Mesodermal cell (in vitro differentiated cells): ENCODE data around the gene ZEB2.

Experiments used
- H3K27ac ChIP-seq: 2 replicates; pipeline ENCODE4 v1.7.0; 2013; ENCODE audit warnings: mild to moderate bottlenecking, low read depth, low read length, moderate library complexity; ENCODE audit not compliant: severe bottlenecking
- H3K36me3 ChIP-seq: 2 replicates; pipeline ENCODE4 v1.7.1; 2013; ENCODE audit warnings: mild to moderate bottlenecking, low read length, moderate library complexity; ENCODE audit not compliant: control insufficient read depth, insufficient read depth
- H3K4me1 ChIP-seq: one replicate; pipeline ENCODE4 v1.7.1; 2013; ENCODE audit warnings: mild to moderate bottlenecking, low read length; ENCODE audit not compliant: insufficient read depth, control insufficient read depth, poor library complexity, severe bottlenecking
- H3K4me3 ChIP-seq: 2 replicates; pipeline ENCODE4 v1.7.0; 2013; ENCODE audit warnings: low read length, control low read depth, mild to moderate bottlenecking; ENCODE audit not compliant: insufficient read depth, poor library complexity, severe bottlenecking; ENCODE audit errors: extremely low read depth
- H3K9me3 ChIP-seq: 2 replicates; pipeline ENCODE4 v1.7.1; 2013; ENCODE audit warnings: mild to moderate bottlenecking, low read length, moderate library complexity; ENCODE audit not compliant: control insufficient read depth
- WGBS, 2 experiments: methylation state at CpG; one replicate each; pipeline ENCODE4 v1.1.5; 2013; ENCODE audit warnings: missing lambda C conversion rate in 2 of 2; ENCODE audit not compliant: insufficient coverage in 2 of 2; 5-methylcytosine and 5-hydroxymethylcytosine counted together

Gene ZEB2

GRCh38 chr2:144404586-144405314, 115.2 kb downstream of the ZEB2 start:
- Histone ChIP-seq H3K36me3 (peaks cover 86% of the 10 kb centered on the region), H3K9me3 (no peaks in the 10 kb centered on the region), H3K27ac (no peak overlapping the region), H3K4me3 (no peak overlapping the region), H3K4me1 (peaks cover 17% of the 10 kb centered on the region)
- 97 to 100% methylated on average over 6 to 7 of the region's 9 CpGs for WGBS, 2 experiments

DNA sequence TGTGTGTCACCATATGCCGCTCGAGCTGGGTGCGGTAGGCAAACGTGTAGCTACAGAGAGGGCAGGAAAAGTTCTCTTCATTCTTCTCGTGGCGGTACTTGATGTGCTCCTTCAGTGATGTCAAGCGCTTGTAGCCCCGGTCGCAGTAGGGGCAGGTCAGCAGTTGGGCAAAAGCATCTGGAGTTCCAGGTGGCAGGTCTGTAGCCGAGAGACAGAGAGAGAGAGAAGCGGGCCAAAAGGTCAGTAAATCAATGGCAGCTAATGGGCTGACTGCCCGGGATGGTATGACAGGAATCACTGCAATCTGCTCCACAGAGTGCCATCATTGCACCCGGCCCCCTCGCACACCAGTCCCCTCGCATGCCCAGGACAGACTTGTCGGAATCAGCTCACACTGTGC, 116.0 kb downstream of the ZEB2 start:
- H3K36me3 ChIP-seq = peaks cover 86% of the 10 kb centered on the region
- no peak overlapping the region for H3K4me3 ChIP-seq
- H3K4me1 ChIP-seq = peaks cover 17% of the 10 kb centered on the region
- no peak overlapping the region for H3K27ac ChIP-seq
- WGBS, 2 experiments = 97 to 98% methylated on average over 12 of the region's 16 CpGs
- H3K9me3 ChIP-seq = no peaks in the 10 kb centered on the region

GRCh38 chr2:144402251-144402650, 117.7 kb downstream of the ZEB2 start:
- Histone ChIP-seq H3K36me3 (peaks cover 86% of the 10 kb centered on the region), H3K27ac (peak overlapping the region; percentile 54), H3K4me1 (peaks cover 17% of the 10 kb centered on the region), H3K9me3 (no peaks in the 10 kb centered on the region), H3K4me3 (no peak overlapping the region)
- 20 to 87% methylated on average over 1 to 3 of the region's 6 CpGs for WGBS, 2 experiments

DNA sequence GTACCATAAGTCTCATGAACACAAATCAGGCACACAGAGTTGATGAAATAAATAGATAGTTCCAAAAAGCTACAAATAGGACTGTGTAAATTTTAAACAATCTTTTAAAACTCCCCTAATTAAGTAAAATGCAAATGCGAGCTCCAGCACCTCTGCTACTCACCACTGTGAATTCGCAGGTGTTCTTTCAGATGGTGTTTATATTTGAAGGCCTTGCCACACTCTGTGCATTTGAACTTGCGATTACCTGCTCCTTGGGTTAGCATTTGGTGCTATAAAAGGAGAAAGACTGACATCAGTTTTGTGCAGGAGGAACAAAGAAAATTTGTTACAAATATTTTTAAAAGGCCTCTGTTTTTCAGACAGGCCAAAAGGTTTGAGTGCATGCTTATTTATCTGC, 118.9 kb downstream of the ZEB2 start:
- Histone ChIP-seq H3K4me3 (no peak overlapping the region), H3K9me3 (no peaks in the 10 kb centered on the region), H3K27ac (no peak overlapping the region), H3K4me1 (peaks cover 10% of the 10 kb centered on the region), H3K36me3 (peaks cover 83% of the 10 kb centered on the region)
- 100% methylated on average over 1 of the region's 3 CpGs; no CpG with 5 or more reads in 1 of the 2 experiments for WGBS, 2 experiments

GRCh38 chr2:144396318-144396717, 123.6 kb downstream of the ZEB2 start:
- WGBS, 2 experiments = 93 to 97% methylated on average over 2 to 5 of the region's 6 CpGs
- no peak overlapping the region for H3K4me3 ChIP-seq
- no peaks in the 10 kb centered on the region for H3K4me1 ChIP-seq
- H3K36me3 ChIP-seq = peaks cover 93% of the 10 kb centered on the region
- no peak overlapping the region for H3K27ac ChIP-seq
- no peaks in the 10 kb centered on the region for H3K9me3 ChIP-seq

DNA sequence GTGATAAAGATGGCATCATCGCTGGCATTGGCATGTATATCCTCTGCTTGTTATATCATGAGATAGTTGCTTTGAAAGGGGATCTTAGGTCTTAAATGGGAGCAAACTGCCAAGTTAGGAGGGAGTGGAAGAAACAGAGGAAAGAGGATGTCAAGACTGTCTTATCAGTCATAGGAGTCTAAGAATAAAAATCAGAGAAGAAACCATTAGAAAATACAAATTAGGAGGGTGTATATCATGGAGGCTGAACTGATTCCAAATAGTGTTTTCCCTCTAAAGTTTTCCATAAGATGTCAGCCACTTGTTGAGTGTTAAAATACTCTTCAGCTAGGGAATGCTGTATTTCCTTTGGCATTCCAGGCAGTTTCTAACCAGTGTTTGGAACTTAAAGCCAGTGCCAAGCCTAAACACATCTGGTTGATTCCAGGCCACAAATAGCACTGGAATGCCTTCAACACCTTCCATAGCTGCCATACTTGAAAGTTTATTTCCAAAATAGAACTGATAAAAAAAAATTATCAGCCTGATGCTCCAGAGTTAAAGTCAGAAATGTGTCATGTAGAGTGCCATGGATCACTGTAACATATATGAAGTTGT, 129.4 kb downstream of the ZEB2 start:
- H3K36me3 ChIP-seq = peaks cover 79% of the 10 kb centered on the region
- H3K4me1 ChIP-seq = no peaks in the 10 kb centered on the region
- no peak overlapping the region for H3K4me3 ChIP-seq
- H3K27ac ChIP-seq = no peak overlapping the region
- no peaks in the 10 kb centered on the region for H3K9me3 ChIP-seq
- 90 to 100% methylated on average over 1 of the region's 1 CpG for WGBS, 2 experiments

- H3K4me1 ChIP-seq = no peaks in the 10 kb centered on the region
- 90 to 97% methylated on average over 5 to 9 of the region's 9 CpGs for WGBS, 2 experiments
- H3K9me3 ChIP-seq = no peaks in the 10 kb centered on the region
- peaks cover 77% of the 10 kb centered on the region for H3K36me3 ChIP-seq
- H3K27ac ChIP-seq = no peak overlapping the region
- no peak overlapping the region for H3K4me3 ChIP-seq
These were observed 130.0 kb downstream of the ZEB2 start for GRCh38 chr2:144389930-144390311.

GRCh38 chr2:144389151-144389929, 130.6 kb downstream of the ZEB2 start:
- no peaks in the 10 kb centered on the region for H3K4me1 ChIP-seq
- H3K27ac ChIP-seq = no peak overlapping the region
- 93 to 96% methylated on average over 33 to 37 of the region's 37 CpGs for WGBS, 2 experiments
- H3K4me3 ChIP-seq = no peak overlapping the region
- H3K9me3 ChIP-seq = no peaks in the 10 kb centered on the region
- peaks cover 72% of the 10 kb centered on the region for H3K36me3 ChIP-seq

DNA sequence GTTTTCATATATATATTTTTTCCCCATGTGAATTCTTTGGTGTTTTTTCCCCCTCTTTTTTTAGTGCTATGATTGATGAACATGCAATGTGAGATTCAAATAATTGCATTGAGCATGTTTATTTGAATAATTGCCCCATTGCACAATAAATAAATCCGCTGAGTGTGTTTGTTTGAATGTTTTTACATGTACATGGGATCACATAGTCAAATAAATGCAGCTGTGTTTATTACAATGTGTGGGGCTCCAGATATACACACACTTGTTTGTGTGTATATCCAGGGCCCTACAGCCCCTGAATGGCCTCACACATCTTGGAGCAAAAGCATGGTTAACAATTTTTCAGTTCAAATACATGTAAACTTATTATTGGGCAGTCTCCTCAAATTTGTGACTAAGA, 134.5 kb downstream of the ZEB2 start:
- no CpG with 5 or more reads among the region's 1 CpG for WGBS, 2 experiments
- H3K36me3 ChIP-seq = peaks cover 40% of the 10 kb centered on the region
- H3K9me3 ChIP-seq = no peaks in the 10 kb centered on the region
- H3K4me3 ChIP-seq = no peak overlapping the region
- H3K27ac ChIP-seq = no peak overlapping the region
- H3K4me1 ChIP-seq = no peaks in the 10 kb centered on the region

DNA sequence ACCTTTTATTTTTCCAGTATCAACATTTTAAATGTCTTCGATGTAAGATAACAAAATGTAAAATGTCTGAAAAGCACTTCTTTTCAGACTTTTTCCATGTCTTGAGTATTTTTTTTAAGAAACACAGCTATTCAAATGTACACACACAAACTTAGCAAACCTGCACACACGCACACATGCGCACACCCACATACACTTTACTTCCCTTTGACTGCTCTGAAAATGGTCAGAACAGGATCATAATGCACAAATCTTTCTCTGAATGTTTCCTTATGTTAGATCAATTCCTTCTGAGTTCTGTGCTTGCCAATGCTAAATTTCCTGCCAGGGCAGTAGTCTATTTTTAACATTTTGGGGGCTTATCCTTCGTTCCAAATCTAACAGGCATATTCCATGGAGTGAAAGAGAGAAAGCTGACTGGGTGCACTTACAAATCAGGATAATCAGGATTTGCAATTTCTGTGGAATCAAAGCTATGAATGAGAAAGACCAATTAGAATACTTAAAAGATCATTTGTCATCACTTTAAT, 136.3 kb downstream of the ZEB2 start:
- 93 to 100% methylated on average over 2 to 3 of the region's 4 CpGs for WGBS, 2 experiments
- Histone ChIP-seq H3K27ac (no peak overlapping the region), H3K4me3 (no peak overlapping the region), H3K36me3 (peaks cover 24% of the 10 kb centered on the region), H3K9me3 (no peaks in the 10 kb centered on the region), H3K4me1 (no peaks in the 10 kb centered on the region)
